ENCODE data around the gene GNAQ. TPM values are rescaled to one million over a fixed set of nuclear protein-coding genes. Genes with fewer than 3 reads are reported as not detected.
A peak's percentile ranks its signal among the peaks of the same experiment; 100 is the strongest.

GNAQ gene
- total and polyA plus RNA-seq, 2 of the 4 experiments (the other 2 are of a cell fraction) = 23.1 to 50.7 TPM

DNA sequence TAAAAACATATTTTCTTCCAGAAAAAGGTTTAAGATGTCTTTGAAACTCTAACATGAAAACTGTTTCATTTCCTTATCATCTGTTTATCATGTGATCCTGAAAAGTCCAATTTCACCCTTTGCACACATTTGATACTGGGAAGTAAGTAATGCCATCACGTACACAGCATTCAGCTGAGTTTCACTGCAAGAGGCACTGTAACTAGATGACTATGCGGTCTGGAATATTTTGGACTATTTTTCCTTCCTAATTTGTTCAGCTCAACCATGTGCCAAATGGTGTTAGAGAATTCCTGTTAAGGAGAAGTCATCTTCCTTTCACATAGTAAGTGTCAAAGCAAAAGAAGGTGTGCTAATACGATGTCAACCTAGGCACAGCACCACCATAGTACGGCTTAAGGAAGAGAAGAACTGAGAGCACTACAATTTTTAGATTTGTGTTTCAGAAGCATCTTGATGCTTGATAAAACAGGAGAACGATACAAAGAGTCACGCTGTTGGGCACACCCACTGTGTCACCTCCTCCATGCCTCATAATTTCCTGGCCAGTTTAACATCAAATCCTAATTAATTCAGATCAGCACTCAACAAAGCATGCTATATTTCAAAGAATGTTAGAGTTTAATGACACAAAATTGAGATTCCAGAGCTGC lies 77.5 kb downstream of the GNAQ start:
- Histone ChIP-seq H4K5ac (ENCODE audit: low read depth, low read length) (no peak overlapping the region), H2BK15ac (ENCODE audit: low read depth, low read length) (no peak overlapping the region), H3K56ac (ENCODE audit: extremely low read depth, insufficient read depth, low read length) (no peak overlapping the region), H2BK120ac (ENCODE audit: low read depth, low read length) (no peak overlapping the region), H2AK5ac (ENCODE audit: low read depth, low read length) (no peak overlapping the region), H2BK20ac (ENCODE audit: low read depth, low read length) (no peak overlapping the region), H3K27ac (ENCODE audit: insufficient read depth, low read length) (no peak overlapping the region), H2AK9ac (replicated peaks; ENCODE audit: low read depth, low read length, poor library complexity) (no peak overlapping the region), H3K36me3 (ENCODE audit: control insufficient read depth, insufficient read depth, low read length) (no peaks in the 10 kb centered on the region), H4K91ac (ENCODE audit: insufficient read depth, low read depth, low read length) (no peak overlapping the region), H2BK5ac (ENCODE audit: low read depth, low read length, poor library complexity, severe bottlenecking) (peak overlapping the region; percentile 31), H3K4me1 (ENCODE audit: control insufficient read depth, insufficient read depth, low read length) (peaks cover 10% of the 10 kb centered on the region), H3K27me3 (ENCODE audit: control insufficient read depth, insufficient read depth, low read length) (no peaks in the 10 kb centered on the region), H3K14ac (replicated peaks; ENCODE audit: low read depth, low read length) (0 out of 2 replicates have a peak overlapping the region, but pooled peaks have one; percentile 33), H4K8ac (ENCODE audit: low read depth in 2 of 2, low read length in 2 of 2) (no peak overlapping the region), H3K9ac (ENCODE audit: low read depth, low read length) (no peak overlapping the region), H3K9me1 (ENCODE audit: insufficient read depth, low read length) (peaks cover 25% of the 10 kb centered on the region), H3K23ac (ENCODE audit: low read depth, low read length) (0 out of 2 replicates have a peak overlapping the region, but pooled peaks have one; percentile 4), H3K18ac (ENCODE audit: low read depth, low read length) (peak overlapping the region; percentile 28; the same call in 1 of the 2 replicates), H3K79me1 (ENCODE audit: low read depth in 1 of 2, low read length in 2 of 2) (peaks cover 32 to 59% of the 10 kb centered on the region in 2 experiments), H2AFZ (replicated peaks; ENCODE audit: low read length, poor library complexity) (no peak overlapping the region), H3K4me3 (ENCODE audit: insufficient read depth, low read depth, low read length) (no peak overlapping the region), H3K9me3 (ENCODE audit: control insufficient read depth, insufficient read depth, low read length) (no peaks in the 10 kb centered on the region), H4K20me1 (ENCODE audit: insufficient read depth, low read length) (peaks cover 41% of the 10 kb centered on the region; the same call in 1 of the 2 replicates), H3K4ac (ENCODE audit: low read depth, low read length) (no peak overlapping the region), H3K4me2 (ENCODE audit: low read depth, low read length) (peak overlapping the region; percentile 29; the same call in 1 of the 2 replicates)
- peak; percentile 62 for ATAC-seq (ENCODE audit: low read depth)
- in situ Hi-C loops (cut with MboI; ENCODE audit: low sequenced_read_pairs) (no loop called here), dilution Hi-C loops (cut with HindIII; ENCODE audit: low sequenced_read_pairs, unreplicated experiment) (no loop called here), intact Hi-C loops (cut with micrococcal nuclease) (no loop called here)
- no TSS peak for BruUV-seq (replicated peaks)
- TF ChIP-seq CHD1 (IDR thresholded peaks at IDR 0.05; ENCODE audit: low read depth, low read length) (no peak), SMC3 (IDR thresholded peaks at IDR 0.05; ENCODE audit: low read depth, low read length) (no peak), RCOR1 (IDR thresholded peaks at IDR 0.05; ENCODE audit: insufficient replicate concordance, low read length) (no peak), BHLHE40 (IDR thresholded peaks at IDR 0.05; ENCODE audit: low read depth, low read length) (no peak), FOS (IDR thresholded peaks at IDR 0.05; ENCODE audit: low read depth, low read length) (no peak), NFE2L2 (IDR thresholded peaks at IDR 0.05; ENCODE audit: low read depth, low read length) (no peak), RFX5 (IDR thresholded peaks at IDR 0.05; ENCODE audit: low read depth, low read length) (no peak), MAZ (IDR thresholded peaks at IDR 0.05; ENCODE audit: borderline replicate concordance, low read depth, low read length) (no peak), POLR2A (IDR thresholded peaks at IDR 0.05; ENCODE audit: low read depth, low read length) (no peak), CEBPB (IDR thresholded peaks at IDR 0.05; ENCODE audit: low read depth, low read length) (no peak), MXI1 (IDR thresholded peaks at IDR 0.05; ENCODE audit: borderline replicate concordance, low read depth, low read length) (no peak)
- TF ChIP-seq, protein P1, sequence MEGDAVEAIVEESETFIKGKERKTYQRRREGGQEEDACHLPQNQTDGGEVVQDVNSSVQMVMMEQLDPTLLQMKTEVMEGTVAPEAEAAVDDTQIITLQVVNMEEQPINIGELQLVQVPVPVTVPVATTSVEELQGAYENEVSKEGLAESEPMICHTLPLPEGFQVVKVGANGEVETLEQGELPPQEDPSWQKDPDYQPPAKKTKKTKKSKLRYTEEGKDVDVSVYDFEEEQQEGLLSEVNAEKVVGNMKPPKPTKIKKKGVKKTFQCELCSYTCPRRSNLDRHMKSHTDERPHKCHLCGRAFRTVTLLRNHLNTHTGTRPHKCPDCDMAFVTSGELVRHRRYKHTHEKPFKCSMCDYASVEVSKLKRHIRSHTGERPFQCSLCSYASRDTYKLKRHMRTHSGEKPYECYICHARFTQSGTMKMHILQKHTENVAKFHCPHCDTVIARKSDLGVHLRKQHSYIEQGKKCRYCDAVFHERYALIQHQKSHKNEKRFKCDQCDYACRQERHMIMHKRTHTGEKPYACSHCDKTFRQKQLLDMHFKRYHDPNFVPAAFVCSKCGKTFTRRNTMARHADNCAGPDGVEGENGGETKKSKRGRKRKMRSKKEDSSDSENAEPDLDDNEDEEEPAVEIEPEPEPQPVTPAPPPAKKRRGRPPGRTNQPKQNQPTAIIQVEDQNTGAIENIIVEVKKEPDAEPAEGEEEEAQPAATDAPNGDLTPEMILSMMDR (conservative IDR thresholded peaks at IDR 0.05; ENCODE audit: low read depth, low read length) = no peak
- TF ChIP-seq, protein P2, sequence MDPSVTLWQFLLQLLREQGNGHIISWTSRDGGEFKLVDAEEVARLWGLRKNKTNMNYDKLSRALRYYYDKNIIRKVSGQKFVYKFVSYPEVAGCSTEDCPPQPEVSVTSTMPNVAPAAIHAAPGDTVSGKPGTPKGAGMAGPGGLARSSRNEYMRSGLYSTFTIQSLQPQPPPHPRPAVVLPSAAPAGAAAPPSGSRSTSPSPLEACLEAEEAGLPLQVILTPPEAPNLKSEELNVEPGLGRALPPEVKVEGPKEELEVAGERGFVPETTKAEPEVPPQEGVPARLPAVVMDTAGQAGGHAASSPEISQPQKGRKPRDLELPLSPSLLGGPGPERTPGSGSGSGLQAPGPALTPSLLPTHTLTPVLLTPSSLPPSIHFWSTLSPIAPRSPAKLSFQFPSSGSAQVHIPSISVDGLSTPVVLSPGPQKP (IDR thresholded peaks at IDR 0.05; ENCODE audit: borderline replicate concordance, low read depth, low read length) = no peak
- TF ChIP-seq, protein P3, sequence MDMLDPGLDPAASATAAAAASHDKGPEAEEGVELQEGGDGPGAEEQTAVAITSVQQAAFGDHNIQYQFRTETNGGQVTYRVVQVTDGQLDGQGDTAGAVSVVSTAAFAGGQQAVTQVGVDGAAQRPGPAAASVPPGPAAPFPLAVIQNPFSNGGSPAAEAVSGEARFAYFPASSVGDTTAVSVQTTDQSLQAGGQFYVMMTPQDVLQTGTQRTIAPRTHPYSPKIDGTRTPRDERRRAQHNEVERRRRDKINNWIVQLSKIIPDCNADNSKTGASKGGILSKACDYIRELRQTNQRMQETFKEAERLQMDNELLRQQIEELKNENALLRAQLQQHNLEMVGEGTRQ (IDR thresholded peaks at IDR 0.05; ENCODE audit: low read depth, low read length) = no peak
- POLR2A ChIA-PET (ENCODE audit: unreplicated experiment) = no interaction called here
- CTCF ChIA-PET = interaction anchor here (1.3 kb wide), 1 partner anchor 24 kb away, joined by 3 read pairs; no protein-coding TSS in a partner anchor
- no CpG with 5 or more reads among the region's 6 CpGs for WGBS, 2 experiments (ENCODE audit: extremely low coverage in 2 of 2, insufficient read length in 1 of 2)
- DNase-seq = peak; percentile 60

Data from IMR-90 (cell line).